ENCODE results near the gene ZNF205.

Gene ZNF205

GRCh38 chr16:3096362-3096761 lies 16.0 kb upstream of the ZNF205 start:
- no peak for TF ChIP-seq CTCF (IDR thresholded peaks at IDR 0.05; ENCODE audit: extremely low read depth, insufficient read depth, missing control alignments)
- no peak for DNase-seq (ENCODE audit: low spot score)
- in situ Hi-C loops (cut with MboI; ENCODE audit: low pct_unique_long_range_greater_than_20kb, low sequenced_read_pairs, unreplicated experiment), result no loop called here

GRCh38 chr16:3097266-3097665 lies 15.1 kb upstream of the ZNF205 start:
- no peak for TF ChIP-seq CTCF (IDR thresholded peaks at IDR 0.05; ENCODE audit: extremely low read depth, insufficient read depth, missing control alignments)
- in situ Hi-C loops (cut with MboI; ENCODE audit: low pct_unique_long_range_greater_than_20kb, low sequenced_read_pairs, unreplicated experiment), result no loop called here
- DNase-seq (ENCODE audit: low spot score), result no peak

GRCh38 chr16:3098459-3099394 lies 13.7 kb upstream of the ZNF205 start, which contains the start of gene ZSCAN10:
ZSCAN10 (minus strand) TSS chr16:3099294; CDS start chr16:3092937, 6,357 bp downstream.
- no peak for DNase-seq (ENCODE audit: low spot score)
- TF ChIP-seq CTCF (IDR thresholded peaks at IDR 0.05; ENCODE audit: extremely low read depth, insufficient read depth, missing control alignments), result no peak
- in situ Hi-C loops (cut with MboI; ENCODE audit: low pct_unique_long_range_greater_than_20kb, low sequenced_read_pairs, unreplicated experiment), result no loop called here

- DNase-seq (ENCODE audit: low spot score), result no peak
- TF ChIP-seq CTCF (IDR thresholded peaks at IDR 0.05; ENCODE audit: extremely low read depth, insufficient read depth, missing control alignments), result no peak
- in situ Hi-C loops (cut with MboI; ENCODE audit: low pct_unique_long_range_greater_than_20kb, low sequenced_read_pairs, unreplicated experiment), result no loop called here
Measured at GRCh38 chr16:3099395-3099731, 13.0 kb upstream of the ZNF205 start.

- peak; percentile 96 for DNase-seq (ENCODE audit: low spot score)
- in situ Hi-C loops (cut with MboI; ENCODE audit: low pct_unique_long_range_greater_than_20kb, low sequenced_read_pairs, unreplicated experiment), result no loop called here
- TF ChIP-seq CTCF (IDR thresholded peaks at IDR 0.05; ENCODE audit: extremely low read depth, insufficient read depth, missing control alignments), result no peak
Measured at GRCh38 chr16:3099732-3100499, 12.5 kb upstream of the ZNF205 start.

GRCh38 chr16:3101018-3101840 lies 11.2 kb upstream of the ZNF205 start:
- in situ Hi-C loops (cut with MboI; ENCODE audit: low pct_unique_long_range_greater_than_20kb, low sequenced_read_pairs, unreplicated experiment), result no loop called here
- peak; percentile 61 for TF ChIP-seq CTCF (IDR thresholded peaks at IDR 0.05; ENCODE audit: extremely low read depth, insufficient read depth, missing control alignments)
- DNase-seq (ENCODE audit: low spot score), result peak; percentile 65

All from GM13977 (cell line).